ENCODE measurements around the gene TCF12.
"Not testable (repeated sequence)": the region's sequence is repeated elsewhere in the genome, so short reads cannot be mapped to it uniquely, and the experiment has no call there.

Gene TCF12

GRCh38 chr15:57079931-57080620 is 161.6 kb downstream of the TCF12 start:
- ATAC-seq: no peak
- no peak overlapping the region for H3K4me3 Mint-ChIP-seq

GRCh38 chr15:57082054-57082728 is 163.7 kb downstream of the TCF12 start:
- Mint-ChIP-seq H3K27me3 (no peaks in the 10 kb centered on the region), H3K4me1 (peaks cover 19% of the 10 kb centered on the region), H3K4me3 (no peak overlapping the region), H3K27ac (no peak overlapping the region), H3K36me3 (no peaks in the 10 kb centered on the region), H3K9me3 (no peaks in the 10 kb centered on the region)
- ATAC-seq: no peak

More at GRCh38 chr15:57079931-57080620, 161.6 kb downstream of the TCF12 start:
- no peak overlapping the region for H3K27ac Mint-ChIP-seq
- H3K36me3 Mint-ChIP-seq: no peaks in the 10 kb centered on the region
- H3K27me3 Mint-ChIP-seq: no peaks in the 10 kb centered on the region
- no peaks in the 10 kb centered on the region for H3K9me3 Mint-ChIP-seq
- H3K4me1 Mint-ChIP-seq: peaks cover 29% of the 10 kb centered on the region

GRCh38 chr15:57084192-57084591 is 165.7 kb downstream of the TCF12 start:
- Mint-ChIP-seq H3K27ac (no peak overlapping the region), H3K36me3 (no peaks in the 10 kb centered on the region), H3K9me3 (no peaks in the 10 kb centered on the region), H3K4me3 (no peak overlapping the region), H3K27me3 (no peaks in the 10 kb centered on the region), H3K4me1 (peaks cover 21% of the 10 kb centered on the region)
- ATAC-seq: no peak

- no peak for ATAC-seq
- Mint-ChIP-seq H3K4me3 (no peak overlapping the region), H3K4me1 (peaks cover 15% of the 10 kb centered on the region), H3K27me3 (no peaks in the 10 kb centered on the region), H3K27ac (no peak overlapping the region), H3K9me3 (no peaks in the 10 kb centered on the region), H3K36me3 (no peaks in the 10 kb centered on the region)
Measured at GRCh38 chr15:57085267-57085666, 166.8 kb downstream of the TCF12 start.

- no peak overlapping the region for H3K27ac Mint-ChIP-seq
- no peaks in the 10 kb centered on the region for H3K9me3 Mint-ChIP-seq
- no peak overlapping the region for H3K4me3 Mint-ChIP-seq
- H3K36me3 Mint-ChIP-seq: peaks cover 4% of the 10 kb centered on the region
- ATAC-seq: no peak
- H3K4me1 Mint-ChIP-seq: peaks cover 9% of the 10 kb centered on the region
- no peaks in the 10 kb centered on the region for H3K27me3 Mint-ChIP-seq
Measured at GRCh38 chr15:57086857-57087427, 168.5 kb downstream of the TCF12 start.

GRCh38 chr15:57089815-57090495 is 171.5 kb downstream of the TCF12 start:
- ATAC-seq: no peak
- no peaks in the 10 kb centered on the region for H3K9me3 Mint-ChIP-seq
- no peak overlapping the region for H3K27ac Mint-ChIP-seq
- no peaks in the 10 kb centered on the region for H3K27me3 Mint-ChIP-seq
- H3K4me1 Mint-ChIP-seq: peaks cover 9% of the 10 kb centered on the region
- peaks cover 17% of the 10 kb centered on the region for H3K36me3 Mint-ChIP-seq
- H3K4me3 Mint-ChIP-seq: no peak overlapping the region

GRCh38 chr15:57090496-57090859 is 172.0 kb downstream of the TCF12 start:
- H3K4me3 Mint-ChIP-seq: no peak overlapping the region
- no peak overlapping the region for H3K27ac Mint-ChIP-seq
- H3K27me3 Mint-ChIP-seq: no peaks in the 10 kb centered on the region
- peaks cover 21% of the 10 kb centered on the region for H3K36me3 Mint-ChIP-seq
- H3K9me3 Mint-ChIP-seq: no peaks in the 10 kb centered on the region
- no peak for ATAC-seq
- H3K4me1 Mint-ChIP-seq: peaks cover 9% of the 10 kb centered on the region

- Mint-ChIP-seq H3K4me1 (peaks cover 9% of the 10 kb centered on the region), H3K9me3 (no peaks in the 10 kb centered on the region), H3K27me3 (no peaks in the 10 kb centered on the region), H3K27ac (no peak overlapping the region), H3K4me3 (no peak overlapping the region), H3K36me3 (peaks cover 22% of the 10 kb centered on the region)
- no peak for ATAC-seq
Measured at GRCh38 chr15:57091636-57092035, 173.2 kb downstream of the TCF12 start.

- Mint-ChIP-seq H3K27ac (no peak overlapping the region), H3K9me3 (no peaks in the 10 kb centered on the region), H3K36me3 (peaks cover 22% of the 10 kb centered on the region), H3K4me3 (no peak overlapping the region), H3K27me3 (no peaks in the 10 kb centered on the region), H3K4me1 (peaks cover 9% of the 10 kb centered on the region)
- ATAC-seq: no peak
Measured at GRCh38 chr15:57092252-57092651, 173.8 kb downstream of the TCF12 start.

GRCh38 chr15:57094321-57095257 is 176.1 kb downstream of the TCF12 start:
- no peak for ATAC-seq
- H3K36me3 Mint-ChIP-seq: peaks cover 28% of the 10 kb centered on the region
- no peaks in the 10 kb centered on the region for H3K27me3 Mint-ChIP-seq
- no peak overlapping the region for H3K4me3 Mint-ChIP-seq
- H3K9me3 Mint-ChIP-seq: no peaks in the 10 kb centered on the region
- H3K4me1 Mint-ChIP-seq: peaks cover 13% of the 10 kb centered on the region
- no peak overlapping the region for H3K27ac Mint-ChIP-seq

GRCh38 chr15:57095896-57096295 is 177.5 kb downstream of the TCF12 start:
- Mint-ChIP-seq H3K27ac (no peak overlapping the region), H3K4me1 (peaks cover 20% of the 10 kb centered on the region), H3K9me3 (no peaks in the 10 kb centered on the region), H3K27me3 (no peaks in the 10 kb centered on the region), H3K4me3 (no peak overlapping the region), H3K36me3 (peaks cover 28% of the 10 kb centered on the region)
- no peak for ATAC-seq

GRCh38 chr15:57097246-57097645 is 178.8 kb downstream of the TCF12 start:
- no peak for ATAC-seq
- peaks cover 21% of the 10 kb centered on the region for H3K36me3 Mint-ChIP-seq
- no peaks in the 10 kb centered on the region for H3K27me3 Mint-ChIP-seq
- H3K9me3 Mint-ChIP-seq: no peaks in the 10 kb centered on the region
- H3K4me3 Mint-ChIP-seq: no peak overlapping the region
- no peak overlapping the region for H3K27ac Mint-ChIP-seq
- H3K4me1 Mint-ChIP-seq: peaks cover 23% of the 10 kb centered on the region

- Mint-ChIP-seq H3K36me3 (peaks cover 21% of the 10 kb centered on the region), H3K27ac (peak overlapping the region; percentile 31), H3K4me1 (peaks cover 30% of the 10 kb centered on the region)
- not testable (repeated sequence) for H3K27me3 Mint-ChIP-seq, ATAC-seq, H3K9me3 Mint-ChIP-seq, H3K4me3 Mint-ChIP-seq
Measured at GRCh38 chr15:57097919-57098543, 179.6 kb downstream of the TCF12 start.

- Mint-ChIP-seq H3K9me3 (no peaks in the 10 kb centered on the region), H3K27ac (no peak overlapping the region), H3K36me3 (peaks cover 20% of the 10 kb centered on the region)
Measured at GRCh38 chr15:57098896-57099295, 180.5 kb downstream of the TCF12 start.

More at GRCh38 chr15:57098896-57099295, 180.5 kb downstream of the TCF12 start:
- Mint-ChIP-seq H3K4me3 (no peak overlapping the region), H3K27me3 (no peaks in the 10 kb centered on the region), H3K4me1 (peaks cover 30% of the 10 kb centered on the region)
- no peak for ATAC-seq

Measured in stimulated activated memory B cell treated with anti-CD40 and anti-IgM and Interleukin-4, amounts not matched to agents 10 μg/mL and 1 μg/mL and 100 μg/mL, for 72 hours (primary cell).